GM19452 (cell line): ENCODE results near the gene POLR2A.
"Not testable (repeated sequence)": the region's sequence is repeated elsewhere in the genome, so short reads cannot be mapped to it uniquely, and the experiment has no call there.

Experiments used
- ATAC-seq: cut with Tn5 transposase; IDR thresholded peaks from one replicate; pipeline ENCODE4 v1.9.1; 2021; ENCODE audit not compliant: unreplicated experiment

POLR2A gene

DNA sequence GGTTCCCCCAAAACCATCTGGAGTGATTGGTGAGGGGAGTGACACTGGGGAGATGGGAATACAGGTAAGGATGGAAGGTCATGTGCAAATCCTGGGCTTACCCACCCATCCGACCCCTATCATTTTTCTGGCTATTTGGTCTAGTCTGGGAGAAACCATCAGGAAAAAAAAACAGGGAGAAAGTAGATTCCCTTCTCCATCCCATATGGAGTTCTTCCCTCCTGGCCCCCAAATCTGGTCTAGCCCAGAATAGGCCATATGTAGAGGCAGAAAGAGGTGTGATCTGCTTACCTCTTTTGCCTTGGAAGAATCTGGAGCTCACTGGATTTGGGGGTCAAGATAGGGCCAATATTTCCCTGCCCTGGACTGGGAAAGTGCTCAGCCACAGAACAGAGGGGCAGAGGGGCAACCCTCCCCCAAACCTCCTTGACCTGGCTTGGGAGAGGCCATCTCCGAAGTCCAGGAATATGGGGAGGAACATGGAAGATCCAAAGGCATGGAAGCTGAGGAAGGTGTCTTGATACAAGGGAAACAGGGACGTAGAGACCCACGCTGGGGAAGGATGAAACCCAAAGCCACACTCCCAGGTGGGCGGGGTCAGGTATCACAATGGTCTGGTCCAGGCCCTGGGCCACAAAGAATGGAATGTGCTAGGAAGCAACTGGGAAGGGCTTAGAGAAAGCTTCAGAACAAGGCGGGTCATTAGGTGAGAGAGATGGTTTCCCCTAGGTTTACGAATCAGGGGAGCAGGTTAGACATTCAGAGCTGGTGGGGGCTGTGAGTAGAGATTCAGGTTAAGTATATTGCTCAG, 23.1 kb upstream of the POLR2A start:
- no peak for ATAC-seq

DNA sequence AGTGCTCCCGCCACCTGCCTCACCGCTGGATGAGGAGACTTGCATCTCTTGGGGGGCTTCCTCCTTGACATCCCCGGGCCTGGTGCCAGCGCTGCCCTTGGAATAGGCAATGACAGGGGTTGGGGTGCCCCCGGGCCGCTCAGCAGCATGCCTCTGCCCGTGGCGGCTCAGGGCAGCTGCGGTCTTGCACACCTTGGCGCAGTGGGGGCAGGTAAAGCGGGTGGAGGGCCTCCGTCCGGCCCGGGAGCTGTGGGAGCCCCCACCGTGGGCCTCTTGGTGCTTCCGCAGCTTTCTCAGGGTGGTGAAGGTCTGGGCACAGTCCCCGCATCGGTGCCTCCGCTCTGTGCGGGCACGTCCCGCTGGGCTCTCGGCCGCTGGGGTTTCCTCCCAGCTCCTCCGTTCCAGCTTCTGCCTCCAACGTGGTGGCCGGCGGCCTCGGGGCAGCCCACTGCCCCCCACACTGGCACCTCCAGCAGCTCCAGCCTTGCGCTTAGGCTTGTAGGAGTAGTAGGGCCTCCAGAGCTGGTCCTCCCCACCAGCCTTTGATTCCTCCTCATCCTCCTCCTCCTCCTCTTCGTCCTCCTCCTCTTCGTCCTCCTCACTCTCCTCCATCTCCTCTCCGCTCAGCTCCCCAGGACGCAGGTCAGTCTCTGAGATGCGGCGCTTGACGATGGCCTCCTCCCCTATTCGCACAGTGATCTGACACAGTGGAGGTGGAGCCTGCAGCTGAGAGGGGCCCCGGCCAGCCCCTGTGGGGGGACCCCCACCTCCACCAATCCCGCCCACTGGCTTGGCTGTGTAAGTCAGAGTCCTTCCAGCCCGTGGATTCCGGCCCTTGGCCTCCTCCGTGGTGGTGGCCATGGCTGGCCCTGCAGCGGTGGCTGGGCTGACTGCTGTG, 21.4 kb upstream of the POLR2A start:
- ATAC-seq, result no peak

DNA sequence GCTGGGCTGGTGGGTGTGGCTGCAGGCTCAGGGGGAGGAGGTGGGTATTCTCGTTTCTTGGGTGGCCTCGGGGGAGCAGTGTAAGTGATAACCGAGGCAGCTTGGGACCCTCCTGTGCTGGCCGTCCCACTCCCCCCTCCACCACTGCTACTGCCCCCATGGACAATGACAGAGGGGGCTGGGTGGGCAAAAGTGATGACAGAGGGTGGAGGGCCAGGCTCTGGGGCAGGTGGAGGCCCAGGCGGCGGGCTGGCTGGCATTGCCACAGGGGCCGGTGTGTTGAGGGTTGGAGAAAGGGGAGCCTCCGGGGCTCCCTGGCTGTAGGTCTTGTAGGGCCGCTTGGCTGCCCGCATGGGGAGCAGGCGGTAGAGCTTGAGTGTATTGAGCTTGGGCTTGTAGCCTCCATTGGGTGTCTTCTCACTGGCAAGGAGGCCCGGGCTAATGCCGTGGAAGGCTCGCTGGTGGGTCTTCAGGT, 20.8 kb upstream of the POLR2A start:
- ATAC-seq, result no peak

DNA sequence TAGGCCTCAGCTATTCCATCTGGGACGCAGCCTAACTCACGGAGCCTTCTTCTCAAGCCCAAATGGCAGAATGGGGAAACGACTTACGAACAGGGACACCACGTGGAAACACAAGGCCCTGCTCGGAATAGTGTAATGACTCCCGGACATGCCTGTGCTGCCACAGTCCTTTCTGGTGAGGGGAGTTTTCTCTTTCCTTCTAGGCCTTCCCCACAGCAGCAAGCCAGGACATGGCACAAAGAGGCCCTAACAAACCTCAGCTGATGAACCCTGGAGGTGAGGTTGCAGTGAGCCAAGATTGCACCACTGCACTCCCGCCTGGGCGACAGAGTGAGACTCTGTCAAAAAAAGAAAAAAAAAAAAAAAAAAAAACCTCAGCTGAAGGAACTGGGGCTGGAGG, 20.1 kb upstream of the POLR2A start:
- no peak for ATAC-seq

DNA sequence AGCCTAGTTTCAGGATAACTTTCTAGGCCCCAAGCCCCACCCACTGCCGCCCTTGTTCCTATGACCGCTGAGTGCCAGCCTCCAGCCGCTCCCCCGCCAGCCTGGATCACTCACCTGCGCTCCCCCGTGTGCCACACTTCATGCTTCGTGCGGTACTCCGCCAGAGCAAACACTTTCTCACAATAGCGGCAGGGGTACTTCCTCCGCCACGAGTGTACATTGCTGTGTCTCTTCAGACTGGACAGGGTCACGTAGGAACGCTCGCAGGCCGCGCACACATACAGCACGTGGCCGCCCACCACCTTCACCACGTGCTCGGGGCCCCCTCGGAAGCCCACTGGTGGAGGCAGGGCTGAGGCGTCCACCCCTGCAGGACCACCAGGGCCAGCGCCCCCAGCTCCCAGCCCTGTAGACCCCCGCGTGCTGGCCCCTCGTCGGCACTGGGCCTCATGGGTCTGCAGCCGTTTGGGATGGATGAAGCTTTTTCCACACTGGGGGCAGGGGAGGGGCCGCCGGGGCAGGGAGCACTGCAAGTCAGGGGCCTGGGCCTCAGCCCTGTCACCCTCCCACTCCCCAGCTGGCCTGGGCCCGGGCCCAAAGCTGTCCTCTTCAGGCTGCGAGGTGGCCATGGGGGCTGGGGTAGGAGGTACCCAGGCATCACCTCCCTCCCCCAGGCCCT, 18.4 kb upstream of the POLR2A start:
- no peak for ATAC-seq

DNA sequence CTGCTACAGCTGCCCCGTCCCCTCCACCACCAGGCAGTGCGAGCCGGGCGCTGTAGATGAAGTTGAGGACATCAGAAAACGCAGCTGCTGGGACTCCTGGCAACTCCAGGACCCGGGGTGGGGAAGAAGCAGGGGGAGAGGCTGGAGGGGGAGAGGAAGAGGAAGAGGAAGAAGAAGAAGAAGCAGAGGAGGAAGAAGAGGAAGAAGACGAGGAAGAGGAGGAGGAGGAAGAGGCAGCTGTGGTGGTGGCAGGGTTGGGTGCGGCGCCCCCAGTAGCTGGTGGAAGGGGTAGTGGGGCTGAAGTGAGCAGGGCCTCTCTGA, 17.9 kb upstream of the POLR2A start:
- no peak for ATAC-seq

DNA sequence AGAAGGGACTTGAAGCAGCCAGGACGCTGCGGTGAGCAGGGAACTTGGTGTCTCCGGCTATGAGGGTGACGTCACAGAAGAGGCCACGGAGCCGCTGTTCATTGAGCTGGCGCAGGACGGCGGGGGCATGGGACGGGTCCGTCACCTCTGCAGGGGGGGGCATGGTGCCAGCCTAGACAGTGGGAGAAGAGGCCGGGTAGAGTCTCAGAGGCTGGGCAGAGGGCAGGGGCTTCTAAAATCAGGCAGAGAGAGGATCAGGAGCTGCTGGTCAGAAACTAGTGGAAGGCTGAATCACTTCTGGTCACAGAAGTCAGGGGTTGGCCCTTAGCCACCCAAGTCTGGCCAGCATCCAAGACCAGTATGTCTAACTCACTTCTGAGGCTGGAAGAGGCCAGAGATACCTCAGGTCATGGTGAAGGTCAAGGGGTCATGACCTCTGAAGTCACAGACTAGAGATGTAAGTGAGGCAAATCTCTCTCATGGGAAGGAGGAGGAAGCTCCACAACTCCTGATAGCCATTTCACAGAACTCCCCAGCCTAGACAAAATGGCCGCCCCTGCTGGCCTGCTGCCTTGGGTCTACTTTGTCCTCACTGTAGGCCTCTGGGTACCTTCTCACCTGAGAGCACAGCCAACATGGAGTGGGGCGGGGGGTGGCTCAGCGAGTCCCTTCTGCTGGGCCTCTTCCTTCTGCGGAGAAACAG, 17.4 kb upstream of the POLR2A start:
- no peak for ATAC-seq

DNA sequence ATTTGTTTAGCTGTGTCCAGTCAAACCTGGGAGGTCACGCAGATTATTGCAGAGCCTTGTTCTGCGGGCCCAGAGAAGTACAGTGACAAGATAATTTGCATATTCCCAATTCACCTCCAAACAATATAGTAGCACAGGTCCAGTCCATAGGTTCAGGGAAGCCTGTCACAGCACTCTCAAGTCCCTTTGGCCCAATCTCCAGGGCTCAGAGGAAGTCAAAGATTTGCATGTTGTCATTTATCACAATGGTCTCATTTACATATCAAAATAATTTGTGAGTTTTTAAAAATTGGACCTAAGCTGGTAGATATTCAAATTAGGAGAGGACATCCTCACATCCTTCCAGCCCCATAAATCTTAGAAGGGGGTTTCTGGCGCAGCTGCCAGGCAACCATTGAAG, 16.7 kb upstream of the POLR2A start:
- no peak for ATAC-seq

DNA sequence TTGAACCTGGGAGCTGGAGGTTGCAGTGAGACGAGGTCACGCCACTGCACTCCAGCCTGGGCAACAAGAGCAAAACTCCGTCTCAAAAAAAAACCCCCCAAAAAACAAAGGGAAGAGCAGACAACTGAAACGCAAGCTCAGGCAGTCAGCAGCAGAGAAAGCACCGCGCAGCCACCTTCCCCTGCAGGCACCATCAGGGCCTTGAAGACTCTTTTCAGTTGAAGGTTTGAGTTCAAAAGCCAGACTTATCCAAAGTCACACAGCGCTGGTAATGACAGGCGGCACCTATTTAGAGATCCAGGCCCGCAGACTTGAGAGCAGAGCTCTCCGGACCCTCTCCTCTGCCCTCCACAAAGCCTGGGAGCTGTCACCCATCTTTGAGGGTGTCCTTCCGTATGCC, 15.9 kb upstream of the POLR2A start:
- no peak for ATAC-seq

DNA sequence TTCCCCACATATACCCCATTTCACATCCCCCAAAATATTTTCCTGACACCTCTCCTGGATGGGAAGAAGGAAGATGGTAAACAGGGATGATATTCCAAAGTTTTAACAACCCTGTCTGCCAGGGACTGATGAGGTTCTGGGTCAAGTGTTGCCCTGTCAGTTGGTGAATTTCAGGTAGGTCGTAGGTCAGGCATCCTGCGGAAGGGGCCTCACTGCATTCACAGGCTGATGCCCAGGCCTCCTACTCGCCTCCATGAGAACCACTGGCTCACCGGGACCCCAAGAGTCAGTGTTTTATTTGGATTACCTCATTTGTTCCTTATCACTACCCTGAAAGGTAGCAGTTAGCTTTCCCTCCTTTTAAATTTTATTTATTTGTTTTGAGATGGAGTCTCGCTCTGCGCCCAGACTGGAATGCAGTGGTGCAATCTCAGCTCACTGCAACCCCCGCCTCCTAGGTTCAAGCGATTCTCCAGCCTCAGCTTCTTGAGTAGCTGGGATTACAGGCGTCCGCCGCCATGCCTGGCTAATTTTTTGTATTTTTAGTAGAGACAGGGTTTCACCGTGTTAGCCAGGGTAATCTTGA, 15.3 kb upstream of the POLR2A start:
- ATAC-seq, result no peak

DNA sequence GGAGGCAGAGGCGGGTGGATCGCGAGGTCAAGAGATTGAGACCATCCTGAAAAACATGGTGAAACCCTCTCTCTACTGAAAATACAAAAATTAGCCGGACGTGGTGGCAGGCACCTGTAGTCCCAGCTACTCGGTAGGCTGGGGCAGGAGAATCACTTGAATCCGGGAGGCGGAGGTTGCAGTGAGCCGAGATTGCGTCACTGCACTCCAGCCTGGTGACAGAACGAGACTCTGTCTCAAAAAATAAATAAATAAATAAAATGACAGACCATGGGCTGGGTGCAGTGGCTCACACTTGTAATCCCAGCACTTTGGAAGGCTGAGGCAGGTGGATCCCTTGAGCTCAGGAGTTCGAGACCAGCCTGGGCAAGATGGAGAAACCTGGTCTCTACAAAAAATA, 14.3 kb upstream of the POLR2A start:
- not testable (repeated sequence) for ATAC-seq

DNA sequence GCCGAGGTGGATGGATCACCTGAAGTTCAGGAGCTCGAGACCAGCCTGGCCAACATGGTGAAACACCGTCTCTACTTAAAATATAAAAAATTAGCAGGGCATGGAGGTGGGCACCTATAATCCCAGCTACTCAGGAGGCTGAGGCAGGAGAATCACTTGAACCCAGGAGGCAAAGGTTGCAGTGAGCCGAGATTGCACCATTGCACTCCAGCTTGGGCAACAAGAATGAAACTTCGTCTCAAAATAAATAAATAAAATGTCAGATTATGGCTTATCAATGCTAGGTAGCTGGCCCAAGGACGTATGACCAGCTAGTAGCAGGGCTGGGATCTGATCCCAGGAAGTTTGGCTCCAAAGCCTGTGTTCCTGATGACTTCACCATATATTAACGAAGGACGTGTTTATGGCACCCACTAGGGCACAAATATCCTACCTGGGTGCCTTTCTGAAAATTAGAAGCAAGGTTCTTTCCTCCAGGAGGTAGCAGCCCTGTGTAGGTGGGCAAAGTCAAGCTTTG, 13.7 kb upstream of the POLR2A start:
- ATAC-seq, result not testable (repeated sequence)

DNA sequence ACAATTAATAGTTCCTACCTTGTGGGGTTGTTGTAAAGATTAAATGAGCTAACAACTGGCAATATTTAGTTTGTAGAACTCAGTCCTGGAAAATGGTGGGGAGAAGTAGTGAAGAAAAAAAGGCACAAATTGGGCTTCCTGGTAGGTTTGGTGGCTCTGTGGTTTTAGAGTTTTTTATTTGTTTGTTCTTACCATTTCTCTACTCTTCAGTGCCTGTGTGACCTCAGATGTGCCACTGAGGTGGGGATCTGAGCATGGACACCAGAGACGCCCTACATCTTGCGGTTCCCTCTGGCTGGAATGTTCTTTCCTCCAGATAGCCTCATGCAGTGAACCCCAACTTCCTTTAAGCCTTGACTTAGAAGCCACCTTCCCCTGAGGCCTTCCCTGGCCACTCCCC, 12.4 kb upstream of the POLR2A start:
- ATAC-seq, result no peak

DNA sequence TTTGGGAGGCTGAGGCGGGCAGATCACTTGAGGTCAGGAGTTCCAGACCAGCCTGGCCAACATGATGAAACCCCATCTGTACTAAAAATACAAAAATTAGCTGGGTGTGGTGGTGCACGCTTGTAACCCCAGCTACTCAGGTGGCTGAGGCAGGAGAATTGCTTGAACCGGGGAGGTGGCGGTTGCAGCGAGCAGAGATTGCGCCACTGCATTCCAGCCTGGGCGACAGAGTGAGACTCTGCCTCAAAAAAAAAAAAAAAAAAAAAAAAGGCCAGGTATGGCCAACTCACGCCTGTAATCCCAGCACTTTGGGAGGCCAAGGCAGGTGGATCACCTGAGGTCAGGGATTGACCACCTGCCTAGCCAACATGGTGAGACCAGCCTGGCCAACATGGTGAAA, 9.4 kb upstream of the POLR2A start:
- ATAC-seq, result not testable (repeated sequence)

DNA sequence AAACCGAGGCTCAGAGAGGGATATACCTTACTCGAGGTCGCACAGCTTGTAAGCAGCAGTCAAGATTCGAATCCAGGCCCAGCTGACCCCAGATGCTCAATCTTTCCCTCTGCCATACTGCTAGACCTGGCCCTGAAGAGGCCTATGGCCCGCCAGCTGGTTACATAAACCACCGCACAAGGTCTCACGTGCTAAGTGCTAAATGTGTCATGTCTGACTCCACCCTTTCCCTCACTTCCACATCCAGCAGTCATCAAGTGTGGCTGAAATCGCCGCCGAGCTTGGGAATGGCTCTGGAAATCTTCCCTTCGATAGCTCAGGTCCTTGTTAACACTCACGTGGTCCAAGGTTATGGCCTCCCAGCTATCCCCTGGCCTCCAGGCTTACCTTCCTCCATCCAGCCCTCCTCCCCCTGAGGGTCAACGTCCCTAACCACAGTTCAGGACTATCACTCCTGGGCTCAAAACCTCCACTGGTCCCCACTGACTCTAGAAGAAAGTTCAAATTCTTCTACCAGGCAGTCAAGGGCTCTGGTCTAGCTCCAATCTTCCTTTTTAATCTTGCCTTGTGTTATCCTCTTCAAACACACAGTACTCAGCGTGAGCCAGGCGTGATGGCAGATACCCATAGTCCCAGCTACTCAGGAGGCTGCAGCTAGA, 8.3 kb upstream of the POLR2A start:
- ATAC-seq, result no peak

DNA sequence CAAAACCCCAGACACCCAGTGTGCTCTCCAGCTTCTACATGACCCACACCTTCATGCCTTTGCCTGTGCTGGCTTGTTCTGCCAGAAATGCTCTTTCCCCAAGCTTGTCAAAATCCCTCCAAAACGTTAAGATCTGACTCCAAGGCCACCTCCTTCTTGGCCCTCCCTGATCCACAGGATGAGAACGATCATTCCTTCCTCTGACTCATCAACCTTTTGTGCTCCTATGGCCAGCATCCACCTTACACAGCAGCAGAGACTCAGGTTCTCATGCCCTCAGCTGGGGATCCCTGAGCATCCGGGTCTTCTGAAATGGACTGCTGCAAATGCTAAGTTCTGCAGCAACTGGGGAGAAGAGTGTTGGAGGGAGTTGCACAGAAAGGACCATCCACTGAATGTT, 7.7 kb upstream of the POLR2A start:
- no peak for ATAC-seq

DNA sequence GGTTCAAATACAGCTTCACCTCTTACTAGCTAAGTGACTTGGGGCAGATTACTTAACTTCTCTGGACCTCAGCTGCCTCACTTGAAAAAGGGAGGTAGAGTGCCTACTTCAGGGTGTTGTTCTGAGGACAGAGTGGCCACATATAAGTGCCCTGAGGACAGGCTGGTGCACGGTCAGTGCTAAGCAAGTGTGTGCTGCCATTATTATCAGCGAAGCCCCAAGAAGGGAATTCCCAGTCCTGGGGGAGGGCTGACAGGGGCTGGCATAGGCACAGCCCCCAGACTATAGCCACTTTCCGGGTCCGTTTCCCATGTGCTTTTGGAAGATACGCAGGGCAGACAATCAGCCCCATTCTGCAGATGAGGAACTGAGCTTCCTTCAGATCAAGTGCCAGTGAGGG, 7.2 kb upstream of the POLR2A start:
- no peak for ATAC-seq

DNA sequence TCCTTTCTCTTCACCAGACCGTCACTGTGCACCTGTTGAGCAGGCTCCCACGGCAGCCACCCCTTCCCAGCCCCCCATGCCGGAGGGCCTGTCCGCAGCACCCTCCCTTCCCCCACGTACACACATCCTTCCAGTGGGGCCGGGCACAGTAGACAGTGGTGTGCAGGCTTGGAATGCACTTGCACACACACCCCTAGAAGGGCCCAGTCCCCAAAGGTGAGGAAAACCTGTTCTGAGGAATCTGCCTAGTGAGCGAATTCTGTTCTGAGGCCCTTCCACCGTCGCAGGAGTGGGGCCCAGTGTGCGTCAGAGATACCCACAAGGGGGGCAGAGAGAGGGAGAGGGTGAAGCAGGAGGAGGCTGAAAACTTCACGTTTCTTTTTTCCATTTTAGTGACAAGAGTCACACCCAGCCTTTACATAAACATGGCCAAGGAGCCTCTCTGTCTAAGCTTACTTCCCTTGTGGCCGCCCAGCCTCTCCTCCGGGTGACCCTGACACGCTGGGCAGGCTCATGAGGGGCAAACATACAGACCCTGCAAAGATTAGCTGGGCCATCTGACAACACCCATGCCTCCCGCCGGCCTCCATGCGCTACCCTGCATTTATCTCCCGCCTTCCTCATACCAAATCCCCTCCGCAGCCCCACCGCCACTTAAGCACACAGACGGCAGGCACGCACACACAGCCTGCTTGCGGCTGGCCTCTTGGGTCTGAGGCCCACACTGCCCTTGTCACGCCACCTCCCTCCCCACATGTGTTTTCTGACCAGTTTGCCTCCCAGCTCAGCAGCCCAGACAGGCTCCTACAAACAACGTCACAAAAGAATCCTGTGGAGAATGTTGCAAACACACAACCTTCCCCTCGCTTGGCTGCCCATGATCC, 6.5 kb upstream of the POLR2A start:
- no peak for ATAC-seq
